ENCODE data around the gene DISP2. TPM values are rescaled to one million over a fixed set of nuclear protein-coding genes. Genes with fewer than 3 reads are reported as not detected.

Gene DISP2
- total RNA-seq, 1 donor from 2014 or later, result 0.76 TPM

DNA sequence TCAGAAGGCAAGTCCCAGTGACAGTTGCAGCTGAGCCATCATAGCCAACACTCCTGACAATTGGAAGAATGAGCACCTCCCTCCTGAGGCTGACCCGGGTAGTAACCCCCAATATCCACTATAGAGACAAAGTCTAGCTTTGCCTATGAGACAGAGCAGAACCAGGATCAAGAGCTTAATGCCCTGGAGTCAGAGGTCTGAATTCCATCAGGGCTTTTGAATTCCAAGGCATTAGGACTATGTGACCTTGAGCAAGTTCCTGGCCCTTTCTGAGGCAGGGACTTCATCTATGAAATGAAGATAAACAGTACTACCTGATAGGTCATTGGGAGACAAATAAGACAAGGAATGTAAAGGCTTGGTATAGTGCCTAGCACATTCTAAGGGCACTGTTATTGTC is 37.6 kb upstream of the DISP2 start:
- TF ChIP-seq, protein P1, sequence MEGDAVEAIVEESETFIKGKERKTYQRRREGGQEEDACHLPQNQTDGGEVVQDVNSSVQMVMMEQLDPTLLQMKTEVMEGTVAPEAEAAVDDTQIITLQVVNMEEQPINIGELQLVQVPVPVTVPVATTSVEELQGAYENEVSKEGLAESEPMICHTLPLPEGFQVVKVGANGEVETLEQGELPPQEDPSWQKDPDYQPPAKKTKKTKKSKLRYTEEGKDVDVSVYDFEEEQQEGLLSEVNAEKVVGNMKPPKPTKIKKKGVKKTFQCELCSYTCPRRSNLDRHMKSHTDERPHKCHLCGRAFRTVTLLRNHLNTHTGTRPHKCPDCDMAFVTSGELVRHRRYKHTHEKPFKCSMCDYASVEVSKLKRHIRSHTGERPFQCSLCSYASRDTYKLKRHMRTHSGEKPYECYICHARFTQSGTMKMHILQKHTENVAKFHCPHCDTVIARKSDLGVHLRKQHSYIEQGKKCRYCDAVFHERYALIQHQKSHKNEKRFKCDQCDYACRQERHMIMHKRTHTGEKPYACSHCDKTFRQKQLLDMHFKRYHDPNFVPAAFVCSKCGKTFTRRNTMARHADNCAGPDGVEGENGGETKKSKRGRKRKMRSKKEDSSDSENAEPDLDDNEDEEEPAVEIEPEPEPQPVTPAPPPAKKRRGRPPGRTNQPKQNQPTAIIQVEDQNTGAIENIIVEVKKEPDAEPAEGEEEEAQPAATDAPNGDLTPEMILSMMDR (IDR thresholded peaks at IDR 0.05; ENCODE audit: unreplicated experiment), result no peak
- no peak overlapping the region for H3K27ac Mint-ChIP-seq
- H3K27me3 Mint-ChIP-seq (ENCODE audit: low read depth), result peaks cover 2% of the 10 kb centered on the region
- DNase-seq (ENCODE audit: low spot score in 2 of 2, unreplicated experiment in 2 of 2), result no peak
- H3K4me3 Mint-ChIP-seq, result no peak overlapping the region
- H3K9me3 Mint-ChIP-seq, result no peaks in the 10 kb centered on the region
- no peaks in the 10 kb centered on the region for H3K36me3 Mint-ChIP-seq
- peaks cover 30% of the 10 kb centered on the region for H3K4me1 Mint-ChIP-seq

DNA sequence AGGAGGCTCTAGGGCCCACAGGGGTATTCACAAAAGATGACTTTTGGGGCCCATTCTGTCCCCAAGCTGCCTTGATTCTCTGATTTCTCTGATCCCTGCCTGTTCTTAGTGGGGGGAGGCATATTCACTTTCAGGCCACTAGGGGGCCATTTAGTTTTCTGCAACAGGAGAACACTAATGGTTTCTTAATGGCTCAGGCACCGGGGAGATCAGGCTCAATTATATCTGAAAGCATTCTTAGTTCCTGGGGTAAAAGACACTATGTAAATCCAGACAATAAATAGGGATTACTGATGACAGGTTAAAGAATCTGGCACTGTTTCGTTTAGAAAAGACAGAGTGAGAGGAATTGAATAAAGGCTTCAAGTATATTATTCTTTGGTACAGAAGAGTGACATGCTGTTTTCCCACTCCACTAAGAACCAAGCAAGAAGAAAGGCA is 37.1 kb upstream of the DISP2 start:
- peaks cover 2% of the 10 kb centered on the region for H3K27me3 Mint-ChIP-seq (ENCODE audit: low read depth)

DNA sequence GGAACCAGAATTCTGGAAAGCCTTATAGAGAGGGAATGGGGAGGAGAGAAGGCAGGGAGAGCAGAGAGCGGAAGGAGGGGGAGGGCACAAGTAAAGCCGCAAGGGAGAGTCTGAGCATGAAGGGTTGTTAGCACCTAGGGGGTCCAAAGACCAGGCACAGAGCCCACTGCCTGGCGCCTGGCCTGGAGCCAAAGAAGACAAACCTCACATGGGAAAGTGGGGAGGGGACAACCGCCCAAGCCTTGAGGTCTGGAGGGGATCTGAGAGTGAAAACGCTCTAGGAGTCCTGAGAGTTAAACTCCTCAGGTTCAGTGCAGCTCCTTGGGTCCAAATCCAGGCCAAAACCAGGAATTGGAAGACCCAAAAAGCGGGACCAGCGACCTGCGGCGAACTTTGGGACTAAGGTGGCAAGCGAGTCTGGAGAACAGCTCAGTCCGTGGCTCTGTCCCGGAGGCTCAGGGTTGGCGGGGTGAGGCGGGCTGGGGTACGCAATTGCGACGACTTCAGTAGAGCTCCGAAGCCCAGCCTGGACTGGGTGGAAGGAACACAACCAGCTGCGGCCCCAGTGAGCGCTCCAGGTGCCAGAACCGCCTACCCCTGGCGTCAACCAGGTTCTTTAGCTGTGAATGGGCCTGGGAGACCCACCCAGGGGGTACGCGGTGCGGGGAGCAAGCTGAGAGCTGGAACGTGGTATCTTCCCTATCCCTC is 35.3 kb upstream of the DISP2 start:
- Mint-ChIP-seq H3K36me3 (no peaks in the 10 kb centered on the region), H3K4me3 (peak overlapping the region; percentile 66), H3K27me3 (ENCODE audit: low read depth) (no peaks in the 10 kb centered on the region), H3K9me3 (no peaks in the 10 kb centered on the region), H3K4me1 (peaks cover 47% of the 10 kb centered on the region), H3K27ac (peak overlapping the region; percentile 91)
- TF ChIP-seq, protein P1 (IDR thresholded peaks at IDR 0.05; ENCODE audit: unreplicated experiment), result no peak
- DNase-seq (ENCODE audit: low spot score in 2 of 2, unreplicated experiment in 2 of 2), result no peak

More for the DNA sequence above, 37.1 kb upstream of the DISP2 start:
- Mint-ChIP-seq H3K4me1 (peaks cover 34% of the 10 kb centered on the region), H3K4me3 (no peak overlapping the region), H3K36me3 (no peaks in the 10 kb centered on the region), H3K9me3 (no peaks in the 10 kb centered on the region), H3K27ac (peak overlapping the region; percentile 54)
- no peak for DNase-seq (ENCODE audit: low spot score in 2 of 2, unreplicated experiment in 2 of 2)
- TF ChIP-seq, protein P1 (IDR thresholded peaks at IDR 0.05; ENCODE audit: unreplicated experiment), result peak; percentile 85

DNA sequence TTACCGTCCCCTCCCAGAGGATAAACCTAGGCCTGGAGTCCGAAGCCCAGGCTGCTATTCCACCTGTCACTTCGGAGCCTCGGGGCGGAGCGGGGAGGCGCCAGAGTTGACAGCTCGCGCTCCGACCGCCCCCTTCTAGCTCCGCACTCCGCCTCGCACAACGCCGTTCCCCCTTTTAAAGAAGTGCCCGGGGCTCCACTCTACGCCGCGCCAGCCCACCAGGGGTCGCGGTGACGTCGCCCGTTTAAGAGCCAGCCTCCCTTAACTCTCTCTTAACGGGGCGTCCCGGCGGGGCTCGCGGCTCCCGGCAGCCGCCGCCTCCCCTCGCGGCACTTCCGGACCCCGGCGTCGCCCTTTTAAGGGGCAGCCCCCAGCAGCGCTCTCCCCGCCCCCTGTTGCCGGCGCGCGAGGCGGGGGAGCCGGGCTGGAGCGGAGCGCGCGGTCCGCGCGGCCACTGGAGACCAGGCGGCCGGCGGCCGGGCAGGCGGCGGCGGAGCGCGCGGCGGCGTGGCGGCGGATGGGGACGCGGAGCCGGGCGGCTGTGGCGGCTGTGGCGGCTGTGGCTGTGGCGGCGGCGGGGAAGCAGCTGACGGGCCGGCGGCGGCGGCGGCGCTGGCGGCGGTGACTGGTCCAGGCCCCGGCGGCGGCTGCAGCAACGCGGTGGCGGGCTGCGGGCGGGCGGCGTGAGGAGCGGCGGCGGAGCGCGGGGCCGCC is 34.6 kb upstream of the DISP2 start, which contains the start of gene INAFM2:
INAFM2 (plus strand) TSS at position 454 of the 714 bp plus-strand sequence. CDS start 364 bp downstream, outside the sequence.
- H3K4me3 Mint-ChIP-seq, result peak within 1 kb of the TSS; percentile 77
- peak within 1 kb of the TSS; percentile 91 for H3K27ac Mint-ChIP-seq
- TF ChIP-seq, protein P1 (IDR thresholded peaks at IDR 0.05; ENCODE audit: unreplicated experiment), result peak; percentile 76

DNA sequence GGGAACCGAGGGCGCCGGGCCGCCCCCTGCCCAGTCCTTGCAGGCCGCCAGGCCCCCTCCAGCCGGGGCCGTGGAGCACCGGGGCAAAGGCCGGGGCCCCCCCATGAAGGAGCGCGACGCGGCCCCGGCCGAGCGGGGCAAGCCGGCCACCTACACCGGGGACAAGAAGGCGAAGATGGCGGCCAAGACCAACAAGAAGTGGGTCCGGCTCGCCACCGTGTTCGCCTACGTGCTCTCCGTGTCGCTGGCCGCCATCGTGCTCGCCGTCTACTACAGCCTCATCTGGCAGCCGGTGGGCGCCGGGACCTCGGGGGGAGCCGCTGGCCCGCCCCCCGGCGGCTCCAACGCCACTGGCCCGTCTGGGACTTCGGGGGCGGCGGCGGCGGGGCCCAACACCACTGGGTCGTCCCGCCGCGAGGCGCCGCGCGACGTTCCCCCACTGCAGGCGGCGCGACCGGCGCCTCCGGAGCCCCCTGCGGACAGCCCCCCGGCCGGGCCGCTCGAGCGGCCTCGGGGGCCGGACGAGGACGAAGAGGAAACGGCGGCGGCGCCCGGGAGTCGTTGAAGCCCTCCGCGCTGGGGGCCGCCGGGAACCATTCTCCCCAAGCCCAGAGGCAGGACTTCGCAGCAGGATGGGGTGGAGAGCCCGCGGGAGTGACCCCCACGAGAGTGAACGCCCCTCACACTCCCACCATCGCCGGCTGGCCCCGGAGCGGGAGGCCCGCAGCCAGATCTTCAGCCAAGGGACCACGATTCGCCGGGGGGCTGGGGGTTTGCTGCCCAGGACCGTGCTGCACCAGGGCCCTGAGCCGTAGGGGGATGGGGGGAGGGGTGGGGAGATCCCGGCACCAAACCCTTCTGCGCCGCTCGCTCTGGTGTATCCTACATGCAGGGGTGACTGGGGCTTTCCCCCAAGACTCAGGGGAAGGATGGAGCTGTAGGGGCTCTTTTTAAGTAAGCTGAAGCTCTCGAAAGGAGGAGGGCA is 33.8 kb upstream of the DISP2 start:
- peaks cover 62% of the 10 kb centered on the region for H3K4me1 Mint-ChIP-seq
- no peaks in the 10 kb centered on the region for H3K27me3 Mint-ChIP-seq (ENCODE audit: low read depth)
- TF ChIP-seq, protein P1 (IDR thresholded peaks at IDR 0.05; ENCODE audit: unreplicated experiment), result no peak
- no peaks in the 10 kb centered on the region for H3K36me3 Mint-ChIP-seq
- no peaks in the 10 kb centered on the region for H3K9me3 Mint-ChIP-seq
- DNase-seq (ENCODE audit: low spot score in 2 of 2, unreplicated experiment in 2 of 2), result no peak
- H3K27ac Mint-ChIP-seq, result no peak overlapping the region
- peak overlapping the region; percentile 77 for H3K4me3 Mint-ChIP-seq

More for the DNA sequence above, 34.6 kb upstream of the DISP2 start, which contains the start of gene INAFM2:
- no peaks in the 10 kb centered on the region for H3K9me3 Mint-ChIP-seq
- H3K36me3 Mint-ChIP-seq, result no peaks in the 10 kb centered on the region
- no peaks in the 10 kb centered on the region for H3K27me3 Mint-ChIP-seq (ENCODE audit: low read depth)
- DNase-seq (ENCODE audit: low spot score in 2 of 2, unreplicated experiment in 2 of 2), result peak; percentile 89 to 93
- H3K4me1 Mint-ChIP-seq, result peaks cover 55% of the 10 kb centered on the region
